Frontal cortex (tissue), 4 donors: ENCODE results near the gene CCDC30. TPM values are rescaled to one million over a fixed set of nuclear protein-coding genes. Genes with fewer than 3 reads are reported as not detected.
"Not testable (repeated sequence)": the region's sequence is repeated elsewhere in the genome, so short reads cannot be mapped to it uniquely, and the experiment has no call there.

Experiments used
- DNase-seq, 2 donors: peaks; one replicate each; pipeline ENCODE4 v3.0.0; 2012; ENCODE audit warnings: low spot score in 2 of 2
- FAIRE-seq: peaks from 2 replicates; lab custom pipeline; 2012; peaks lifted over from hg19 to GRCh38; lab: Jason Lieb, UNC
- total RNA-seq: library from RNA; depleted of rRNA; stranded (reverse); fragments of >200 nt; gene quantifications from one replicate; pipeline ENCODE4 v1.2.3, GENCODE V29; 2014
- donor health status: control.
- donor health status: control.
- donor health status: control.

CCDC30 gene
- total RNA-seq, 1 donor from 2014 or later: 11.8 TPM

GRCh38 chr1:42511581-42512155, 48.6 kb downstream of the CCDC30 start:
- DNase-seq, FAIRE-seq: not testable (repeated sequence)

GRCh38 chr1:42518908-42519307, 55.8 kb downstream of the CCDC30 start:
- DNase-seq: no peak
- FAIRE-seq: no peak

GRCh38 chr1:42523171-42523570, 60.1 kb downstream of the CCDC30 start:
- FAIRE-seq: no peak
- DNase-seq: no peak

- FAIRE-seq (no peak), DNase-seq (no peak)
Measured at GRCh38 chr1:42524330-42524729, 61.2 kb downstream of the CCDC30 start.

- FAIRE-seq: no peak
- DNase-seq: no peak
Measured at GRCh38 chr1:42529724-42530181, 66.7 kb downstream of the CCDC30 start.

- no peak for FAIRE-seq
- no peak for DNase-seq
Measured at GRCh38 chr1:42531043-42531442, 68.0 kb downstream of the CCDC30 start.

- FAIRE-seq (no peak), DNase-seq (no peak)
Measured at GRCh38 chr1:42533101-42533863, 70.2 kb downstream of the CCDC30 start.

GRCh38 chr1:42541104-42541503, 78.0 kb downstream of the CCDC30 start:
- no peak for DNase-seq
- no peak for FAIRE-seq

- no peak for DNase-seq
- FAIRE-seq: no peak
Measured at GRCh38 chr1:42551180-42551579, 88.1 kb downstream of the CCDC30 start.

GRCh38 chr1:42551590-42551989, 88.5 kb downstream of the CCDC30 start:
- no peak for FAIRE-seq
- DNase-seq: no peak

GRCh38 chr1:42552636-42553035, 89.5 kb downstream of the CCDC30 start:
- no peak for DNase-seq
- FAIRE-seq: no peak

- DNase-seq (no peak), FAIRE-seq (peak; percentile 96)
Measured at GRCh38 chr1:42557230-42557851, 94.3 kb downstream of the CCDC30 start.

- DNase-seq: no peak
- no peak for FAIRE-seq
Measured at GRCh38 chr1:42567038-42567437, 104.0 kb downstream of the CCDC30 start.

- no peak for DNase-seq
- FAIRE-seq: no peak
Measured at GRCh38 chr1:42576935-42577334, 113.8 kb downstream of the CCDC30 start.

GRCh38 chr1:42586016-42586415, 122.9 kb downstream of the CCDC30 start:
- no peak for DNase-seq
- FAIRE-seq: no peak

GRCh38 chr1:42587753-42588152, 124.7 kb downstream of the CCDC30 start:
- no peak for FAIRE-seq

GRCh38 chr1:42592811-42593210, 129.7 kb downstream of the CCDC30 start:
- DNase-seq (no peak), FAIRE-seq (no peak)

More at GRCh38 chr1:42587753-42588152, 124.7 kb downstream of the CCDC30 start:
- DNase-seq: no peak

GRCh38 chr1:42593486-42594100, 130.5 kb downstream of the CCDC30 start:
- no peak for DNase-seq

GRCh38 chr1:42601472-42601871, 138.4 kb downstream of the CCDC30 start:
- DNase-seq (no peak), FAIRE-seq (no peak)

More at GRCh38 chr1:42593486-42594100, 130.5 kb downstream of the CCDC30 start:
- no peak for FAIRE-seq

GRCh38 chr1:42613803-42614131, 150.7 kb downstream of the CCDC30 start:
- FAIRE-seq (no peak), DNase-seq (no peak)

- no peak for DNase-seq
- no peak for FAIRE-seq
Measured at GRCh38 chr1:42618866-42619265, 155.8 kb downstream of the CCDC30 start.
